K562 (cell line): ENCODE results near the gene IRAG1. TPM values are rescaled to one million over a fixed set of nuclear protein-coding genes. Genes with fewer than 3 reads are reported as not detected.

Experiments
- CEBPG ChIP-seq, 3 experiments: fragments of 200-800 bp in 1 of 3; sonication (Bioruptor generic) in 1 of 3; sonication (generic) in 1 of 3; formaldehyde crosslinking in 1 of 3; IDR thresholded peaks in 2 of 3; conservative IDR thresholded peaks in 1 of 3; 2 replicates each; pipeline versions ENCODE4 v1.6.1 to v1.8.0; 2016 to 2022; ENCODE audit warnings: missing compliant biosample characterization in 2 of 3, missing genetic modification characterization in 2 of 3, mild to moderate bottlenecking in 1 of 3, missing genetic modification reagents in 1 of 3
- polyA plus RNA-seq, 8 experiments: library from polyadenylated mRNA; depleted of rRNA in 4 of 8; stranded (reverse) in 5 of 8; unstranded in 3 of 8; fragments of >200 nt; fragmentation: Nextera tagmentation in 2 of 8; fragmentation: Illumina TruSeq in 1 of 8; extraction: Ambion mirVana in 2 of 8; extraction: Trizol in 1 of 8; gene quantifications; 2 replicates each; pipeline versions ENCODE4 v1.2.1 to v1.2.3, GENCODE V29; 2011 to 2014; ENCODE audit warnings: inconsistent platforms in 1 of 8, missing spikeins in 1 of 8
- small RNA-seq: library from RNA; depleted of rRNA; stranded (forward); fragments of <200 nt; gene quantifications from one replicate; pipeline ENCODE3, GENCODE V24; 2014
- total RNA-seq, 7 experiments: library from RNA; depleted of rRNA in 6 of 7; stranded (reverse); fragments of >200 nt in 6 of 7; fragmentation: Illumina TruSeq in 2 of 7; extraction: Trizol in 2 of 7; gene quantifications; 2 replicates each; pipeline versions ENCODE4 v1.2.1 to v1.2.3, GENCODE V29; 2011 to 2021; ENCODE audit warnings: low replicate concordance in 1 of 7

IRAG1 gene
- total and polyA plus RNA-seq, 9 of the 15 experiments (the other 6 are each of a cell fraction or from before 2014, with no cell fraction given), result 0.01 to 0.22 (median 0.09) TPM; not detected in 1

GRCh38 chr11:10645212-10645795, 48.3 kb downstream of the IRAG1 start (continued):
- peak; percentile 50; the same call in 1 of the 2 replicates for TF ChIP-seq CEBPG (CRISPR knock-in tag; IDR thresholded peaks at IDR 0.05)
- TF ChIP-seq CEBPG (tag; conservative IDR thresholded peaks at IDR 0.05 in 1 of 2, IDR thresholded peaks at IDR 0.05 in 1 of 2), result no peak

Small RNA genes lying within 50 kb of the gene (small RNA-seq; reads per million reads assigned to genes)
- not detected for gene RF00019

Other genes with a start within 250 kb of the IRAG1 start
- 11.2 and 14.2 TPM in 2 replicates for gene AMPD3, start 238.5 kb downstream of the IRAG1 start, total RNA-seq (2014; rRNA removed)
- 7.1 and 7.8 TPM in 2 replicates for gene AMPD3, start 238.5 kb downstream of the IRAG1 start, total RNA-seq (2014; rRNA removed; fragmentation: Illumina TruSeq; extraction: Trizol)
- gene AMPD3, start 238.5 kb downstream of the IRAG1 start, total RNA-seq (2015; rRNA removed; fragmentation: Illumina TruSeq; extraction: Trizol), result 6.1 and 7.2 TPM in 2 replicates
- 17.3 and 17.9 TPM in 2 replicates for gene AMPD3, start 238.5 kb downstream of the IRAG1 start, total RNA-seq (2021)
- 22.2 and 23.6 TPM in 2 replicates for gene AMPD3, start 238.5 kb downstream of the IRAG1 start, polyA plus RNA-seq (2011; rRNA removed)
- 15.3 and 19.7 TPM in 2 replicates for gene AMPD3, start 238.5 kb downstream of the IRAG1 start, polyA plus RNA-seq (2014; fragmentation: Illumina TruSeq; extraction: Trizol)
- gene AMPD3, start 238.5 kb downstream of the IRAG1 start, polyA plus RNA-seq (2014; fragmentation: Nextera tagmentation; extraction: Ambion mirVana), result 1 to 10 TPM; 4.4 to 6.0 TPM
- 12.8 and 13.4 TPM in 2 replicates for gene AMPD3, start 238.5 kb downstream of the IRAG1 start, polyA plus RNA-seq (2014; rRNA removed)
- gene RNF141, start 152.6 kb downstream of the IRAG1 start, total RNA-seq (2014; rRNA removed), result 9.5 and 9.7 TPM in 2 replicates
- gene RNF141, start 152.6 kb downstream of the IRAG1 start, total RNA-seq (2014; rRNA removed; fragmentation: Illumina TruSeq; extraction: Trizol), result 20.7 and 26.1 TPM in 2 replicates
- 13.8 and 16.0 TPM in 2 replicates for gene RNF141, start 152.6 kb downstream of the IRAG1 start, total RNA-seq (2015; rRNA removed; fragmentation: Illumina TruSeq; extraction: Trizol)
- 18.9 and 20.6 TPM in 2 replicates for gene RNF141, start 152.6 kb downstream of the IRAG1 start, total RNA-seq (2021)
- gene RNF141, start 152.6 kb downstream of the IRAG1 start, polyA plus RNA-seq (2011; rRNA removed), result 23.3 and 27.9 TPM in 2 replicates
- 13.1 and 14.6 TPM in 2 replicates for gene RNF141, start 152.6 kb downstream of the IRAG1 start, polyA plus RNA-seq (2014; fragmentation: Illumina TruSeq; extraction: Trizol)
- 10 to 100 TPM; 44.6 to 51.9 TPM for gene RNF141, start 152.6 kb downstream of the IRAG1 start, polyA plus RNA-seq (2014; fragmentation: Nextera tagmentation; extraction: Ambion mirVana)
- 15.4 and 16.6 TPM in 2 replicates for gene RNF141, start 152.6 kb downstream of the IRAG1 start, polyA plus RNA-seq (2014; rRNA removed)
- not detected in 2 replicates for gene LYVE1, start 125.1 kb downstream of the IRAG1 start, total RNA-seq (2014; rRNA removed)
- gene LYVE1, start 125.1 kb downstream of the IRAG1 start, total RNA-seq (2014; rRNA removed; fragmentation: Illumina TruSeq; extraction: Trizol), result 0.07 and 0.32 TPM in 2 replicates
- gene LYVE1, start 125.1 kb downstream of the IRAG1 start, total RNA-seq (2015; rRNA removed; fragmentation: Illumina TruSeq; extraction: Trizol), result 0.14 and 0.34 TPM in 2 replicates
- 0.13 and 0.27 TPM in 2 replicates for gene LYVE1, start 125.1 kb downstream of the IRAG1 start, total RNA-seq (2021)
- gene LYVE1, start 125.1 kb downstream of the IRAG1 start, polyA plus RNA-seq (2011; rRNA removed), result 0.42 and 1.1 TPM in 2 replicates
- 0.10 and 0.12 TPM in 2 replicates for gene LYVE1, start 125.1 kb downstream of the IRAG1 start, polyA plus RNA-seq (2014; fragmentation: Illumina TruSeq; extraction: Trizol)
- gene LYVE1, start 125.1 kb downstream of the IRAG1 start, polyA plus RNA-seq (2014; fragmentation: Nextera tagmentation; extraction: Ambion mirVana), result under 1 TPM; 0.06 to 0.27 TPM
- 0.05 and 0.13 TPM in 2 replicates for gene LYVE1, start 125.1 kb downstream of the IRAG1 start, polyA plus RNA-seq (2014; rRNA removed)
- gene CTR9, start 57.5 kb upstream of the IRAG1 start, total RNA-seq (2014; rRNA removed), result 52.4 and 56.1 TPM in 2 replicates
- 51.9 and 61.2 TPM in 2 replicates for gene CTR9, start 57.5 kb upstream of the IRAG1 start, total RNA-seq (2014; rRNA removed; fragmentation: Illumina TruSeq; extraction: Trizol)
- 34.7 and 42.2 TPM in 2 replicates for gene CTR9, start 57.5 kb upstream of the IRAG1 start, total RNA-seq (2015; rRNA removed; fragmentation: Illumina TruSeq; extraction: Trizol)
- 52.7 and 57.9 TPM in 2 replicates for gene CTR9, start 57.5 kb upstream of the IRAG1 start, total RNA-seq (2021)
- 17.6 and 27.3 TPM in 2 replicates for gene CTR9, start 57.5 kb upstream of the IRAG1 start, polyA plus RNA-seq (2011; rRNA removed)
- 74.3 and 79.3 TPM in 2 replicates for gene CTR9, start 57.5 kb upstream of the IRAG1 start, polyA plus RNA-seq (2014; fragmentation: Illumina TruSeq; extraction: Trizol)
- 10 to 100 TPM; 25.4 to 38.3 TPM for gene CTR9, start 57.5 kb upstream of the IRAG1 start, polyA plus RNA-seq (2014; fragmentation: Nextera tagmentation; extraction: Ambion mirVana)
- 47.3 and 49.7 TPM in 2 replicates for gene CTR9, start 57.5 kb upstream of the IRAG1 start, polyA plus RNA-seq (2014; rRNA removed)
- gene EIF4G2, start 115.2 kb upstream of the IRAG1 start, total RNA-seq (2014; rRNA removed), result 428 and 733 TPM in 2 replicates
- 481 and 499 TPM in 2 replicates for gene EIF4G2, start 115.2 kb upstream of the IRAG1 start, total RNA-seq (2014; rRNA removed; fragmentation: Illumina TruSeq; extraction: Trizol)
- 719 and 734 TPM in 2 replicates for gene EIF4G2, start 115.2 kb upstream of the IRAG1 start, total RNA-seq (2015; rRNA removed; fragmentation: Illumina TruSeq; extraction: Trizol)
- 790 and 801 TPM in 2 replicates for gene EIF4G2, start 115.2 kb upstream of the IRAG1 start, total RNA-seq (2021)
- 449 and 646 TPM in 2 replicates for gene EIF4G2, start 115.2 kb upstream of the IRAG1 start, polyA plus RNA-seq (2011; rRNA removed)
- gene EIF4G2, start 115.2 kb upstream of the IRAG1 start, polyA plus RNA-seq (2014; fragmentation: Illumina TruSeq; extraction: Trizol), result 663 and 762 TPM in 2 replicates
- gene EIF4G2, start 115.2 kb upstream of the IRAG1 start, polyA plus RNA-seq (2014; fragmentation: Nextera tagmentation; extraction: Ambion mirVana), result 100 to 1,000 TPM; 206 to 683 TPM
- gene EIF4G2, start 115.2 kb upstream of the IRAG1 start, polyA plus RNA-seq (2014; rRNA removed), result 351 and 385 TPM in 2 replicates
- gene ZBED5, start 164.3 kb upstream of the IRAG1 start, total RNA-seq (2014; rRNA removed), result 12.4 and 17.3 TPM in 2 replicates
- gene ZBED5, start 164.3 kb upstream of the IRAG1 start, total RNA-seq (2014; rRNA removed; fragmentation: Illumina TruSeq; extraction: Trizol), result 27.7 and 28.3 TPM in 2 replicates
- 24.6 and 28.6 TPM in 2 replicates for gene ZBED5, start 164.3 kb upstream of the IRAG1 start, total RNA-seq (2015; rRNA removed; fragmentation: Illumina TruSeq; extraction: Trizol)
- 26.9 and 29.6 TPM in 2 replicates for gene ZBED5, start 164.3 kb upstream of the IRAG1 start, total RNA-seq (2021)
- gene ZBED5, start 164.3 kb upstream of the IRAG1 start, polyA plus RNA-seq (2011; rRNA removed), result 59.1 and 70.7 TPM in 2 replicates
- gene ZBED5, start 164.3 kb upstream of the IRAG1 start, polyA plus RNA-seq (2014; fragmentation: Illumina TruSeq; extraction: Trizol), result 23.3 and 25.7 TPM in 2 replicates
- 10 to 100 TPM; 21.3 to 25.1 TPM for gene ZBED5, start 164.3 kb upstream of the IRAG1 start, polyA plus RNA-seq (2014; fragmentation: Nextera tagmentation; extraction: Ambion mirVana)
- gene ZBED5, start 164.3 kb upstream of the IRAG1 start, polyA plus RNA-seq (2014; rRNA removed), result 26.8 and 30.1 TPM in 2 replicates